NT2/D1 (cell line): ENCODE measurements around the gene YTHDC1.

ENCODE experiments used
- YY1 ChIP-seq: IDR thresholded peaks from 2 replicates; pipeline ENCODE4 v1.6.1; 2011; ENCODE audit not compliant: insufficient read length, insufficient read depth
- ZNF274 ChIP-seq: IDR thresholded peaks from 2 replicates; pipeline ENCODE4 v1.6.1; 2011; ENCODE audit warnings: mild to moderate bottlenecking, low read depth, low read length

- TF ChIP-seq YY1 = no peak
- no peak for TF ChIP-seq ZNF274
These were observed 33.2 kb upstream of the YTHDC1 start for GRCh38 chr4:68383115-68383514.
